Sigmoid colon (tissue), 7 donors: ENCODE data around the gene SLC14A1. TPM values are rescaled to one million over a fixed set of nuclear protein-coding genes. Genes with fewer than 3 reads are reported as not detected.

Experiments
- DNase-seq: peaks from one replicate; pipeline ENCODE4 v3.0.0-alpha.2; 2019
- H3K27ac ChIP-seq, 4 donors: fragments of 200-600 bp; sonication (generic); one replicate each; pipeline ENCODE4 v1.5.1; 2016 to 2019; ENCODE audit warnings: mild to moderate bottlenecking in 1 of 4
- H3K27me3 ChIP-seq, 3 donors: fragments of 200-600 bp; sonication (generic); one replicate each; pipeline ENCODE4 v1.5.1; 2019; ENCODE audit warnings: mild to moderate bottlenecking in 1 of 3
- H3K36me3 ChIP-seq, 4 donors: fragments of 200-600 bp; sonication (generic); one replicate each; pipeline ENCODE4 v1.5.1; 2016 to 2019
- H3K4me1 ChIP-seq, 4 donors: fragments of 200-600 bp; sonication (generic); one replicate each; pipeline ENCODE4 v1.5.1; 2017 to 2019
- H3K4me3 ChIP-seq, 4 donors: fragments of 200-600 bp; sonication (generic); one replicate each; pipeline ENCODE4 v1.5.1; 2017 to 2019; ENCODE audit warnings: mild to moderate bottlenecking in 2 of 4, moderate library complexity in 1 of 4
- H3K9me3 ChIP-seq, 4 donors: fragments of 200-600 bp in 3 of 4; sonication (generic) in 3 of 4; one replicate each; pipeline versions ENCODE4 v1.5.1 to v1.6.1; 2013 to 2019
- CTCF ChIP-seq, 4 experiments: fragments of 450-650 bp in 3 of 4; fragments of 200-600 bp in 1 of 4; IDR thresholded peaks; one replicate each; pipeline ENCODE4 v1.5.1; 2016 to 2019; ENCODE audit warnings: antibody characterized with exemption in 4 of 4, mild to moderate bottlenecking in 3 of 4, moderate library complexity in 2 of 4
- EP300 ChIP-seq, 4 donors: sonication (generic); formaldehyde crosslinking; IDR thresholded peaks; one replicate each; pipeline ENCODE4 v1.6.1; 2017; ENCODE audit warnings: antibody characterized with exemption in 4 of 4
- POLR2A ChIP-seq, 2 donors: fragments of 450-650 bp; IDR thresholded peaks; one replicate each; pipeline ENCODE4 v1.6.1; 2016; ENCODE audit warnings: antibody characterized with exemption in 2 of 2, mild to moderate bottlenecking in 2 of 2, moderate library complexity in 2 of 2
- POLR2AphosphoS5 ChIP-seq, 4 donors: sonication (generic); formaldehyde crosslinking; IDR thresholded peaks; one replicate each; pipeline ENCODE4 v1.6.1; 2017; ENCODE audit warnings: antibody characterized with exemption in 4 of 4
- WGBS, 2 donors: extraction: QIAGEN DNeasy Blood & Tissue Kit; methylation state at CpG; one replicate each; pipeline ENCODE4 v1.1.7; 2013; 5-methylcytosine and 5-hydroxymethylcytosine counted together
- intact Hi-C: fragments of 100-400 bp; cut with DNase I; formaldehyde crosslinking; loops from one replicate; pipeline ENCODE4 v1.15.1; 2023
- polyA plus RNA-seq, 3 donors: library from polyadenylated mRNA; stranded (reverse); fragments of 200-250 nt; gene quantifications; one replicate each; pipeline ENCODE4 v1.2.3, GENCODE V29; 2013
- total RNA-seq, 4 donors: library from RNA; depleted of rRNA; stranded (reverse); fragments of >200 nt; gene quantifications; one replicate each; pipeline ENCODE4 v1.1.0, GENCODE V29; 2016
- donor health status: healthy with polysubstance abuse.
- donor health status: Bipolar disorder and iron deficiency.
- donor health status: healthy.

SLC14A1 gene
- total and polyA plus RNA-seq, 7 donors = 0.69 to 14.4 (median 1.6) TPM; not detected in 2

- no peak overlapping the region for H3K4me3 ChIP-seq
- 87% methylated on average over 7 of the region's 7 CpGs for WGBS, 2 donors
- no peaks in the 10 kb centered on the region for H3K4me1 ChIP-seq
- no peak overlapping the region for H3K27ac ChIP-seq
- no peak for DNase-seq
- no peaks in the 10 kb centered on the region for H3K9me3 ChIP-seq
- intact Hi-C loops = no loop called here
- no peaks in the 10 kb centered on the region for H3K27me3 ChIP-seq
- TF ChIP-seq EP300 (IDR thresholded peaks at IDR 0.05) (no peak), POLR2AphosphoS5 (IDR thresholded peaks at IDR 0.05) (no peak)
- H3K36me3 ChIP-seq = no peaks in the 10 kb centered on the region
Observed at GRCh38 chr18:45733535-45733934, 9.6 kb downstream of the SLC14A1 start.

- no peaks in the 10 kb centered on the region for H3K4me1 ChIP-seq
- 95 to 97% methylated on average over 5 of the region's 5 CpGs for WGBS, 2 donors
Observed at GRCh38 chr18:45734505-45734904, 10.5 kb downstream of the SLC14A1 start.

GRCh38 chr18:45734944-45735343 lies 11.0 kb downstream of the SLC14A1 start:
- Histone ChIP-seq H3K27me3 (no peaks in the 10 kb centered on the region), H3K36me3 (no peaks in the 10 kb centered on the region), H3K9me3 (no peaks in the 10 kb centered on the region), H3K27ac (no peak overlapping the region), H3K4me1 (no peaks in the 10 kb centered on the region), H3K4me3 (no peak overlapping the region)
- 76 to 85% methylated on average over 6 of the region's 6 CpGs for WGBS, 2 donors
- TF ChIP-seq POLR2A (IDR thresholded peaks at IDR 0.05) (no peak), EP300 (IDR thresholded peaks at IDR 0.05) (no peak), CTCF (IDR thresholded peaks at IDR 0.05) (no peak), POLR2AphosphoS5 (IDR thresholded peaks at IDR 0.05) (no peak)
- DNase-seq = no peak
- intact Hi-C loops = no loop called here

More at GRCh38 chr18:45734505-45734904, 10.5 kb downstream of the SLC14A1 start:
- intact Hi-C loops = no loop called here
- H3K27me3 ChIP-seq = no peaks in the 10 kb centered on the region
- TF ChIP-seq CTCF (IDR thresholded peaks at IDR 0.05) (no peak), POLR2A (IDR thresholded peaks at IDR 0.05) (no peak), EP300 (IDR thresholded peaks at IDR 0.05) (no peak), POLR2AphosphoS5 (IDR thresholded peaks at IDR 0.05) (no peak)
- H3K27ac ChIP-seq = no peak overlapping the region
- H3K9me3 ChIP-seq = no peaks in the 10 kb centered on the region
- no peak overlapping the region for H3K4me3 ChIP-seq
- no peak for DNase-seq
- no peaks in the 10 kb centered on the region for H3K36me3 ChIP-seq

- H3K27ac ChIP-seq = no peak overlapping the region
- DNase-seq = no peak
- H3K4me3 ChIP-seq = no peak overlapping the region
- TF ChIP-seq EP300 (IDR thresholded peaks at IDR 0.05) = no peak
- no peak for TF ChIP-seq POLR2A (IDR thresholded peaks at IDR 0.05)
- TF ChIP-seq CTCF (IDR thresholded peaks at IDR 0.05) = no peak
- no peak for TF ChIP-seq POLR2AphosphoS5 (IDR thresholded peaks at IDR 0.05)
- H3K36me3 ChIP-seq = no peaks in the 10 kb centered on the region
- H3K9me3 ChIP-seq = no peaks in the 10 kb centered on the region
- intact Hi-C loops = no loop called here
- no peaks in the 10 kb centered on the region for H3K27me3 ChIP-seq
- H3K4me1 ChIP-seq = no peaks in the 10 kb centered on the region
Observed at GRCh38 chr18:45738660-45739059, 14.7 kb downstream of the SLC14A1 start.

GRCh38 chr18:45739268-45739667 lies 15.3 kb downstream of the SLC14A1 start:
- no peak for DNase-seq
- no peak for TF ChIP-seq EP300 (IDR thresholded peaks at IDR 0.05)
- no peak overlapping the region for H3K27ac ChIP-seq
- intact Hi-C loops = no loop called here
- no peaks in the 10 kb centered on the region for H3K4me1 ChIP-seq
- H3K9me3 ChIP-seq = no peaks in the 10 kb centered on the region
- no peaks in the 10 kb centered on the region for H3K36me3 ChIP-seq
- no peaks in the 10 kb centered on the region for H3K27me3 ChIP-seq
- WGBS, 2 donors = 91 to 92% methylated on average over 3 of the region's 3 CpGs
- H3K4me3 ChIP-seq = no peak overlapping the region

GRCh38 chr18:45739848-45740247 lies 15.9 kb downstream of the SLC14A1 start:
- DNase-seq = no peak
- Histone ChIP-seq H3K27ac (no peak overlapping the region), H3K27me3 (no peaks in the 10 kb centered on the region), H3K36me3 (no peaks in the 10 kb centered on the region), H3K4me1 (no peaks in the 10 kb centered on the region), H3K9me3 (no peaks in the 10 kb centered on the region), H3K4me3 (no peak overlapping the region)
- TF ChIP-seq POLR2A (IDR thresholded peaks at IDR 0.05) (no peak), EP300 (IDR thresholded peaks at IDR 0.05) (no peak), POLR2AphosphoS5 (IDR thresholded peaks at IDR 0.05) (no peak), CTCF (IDR thresholded peaks at IDR 0.05) (no peak)
- WGBS, 2 donors = 67 to 80% methylated on average over 3 of the region's 3 CpGs
- intact Hi-C loops = no loop called here
